NCI-H146 (cell line): Measurements from ENCODE around the gene ARID5A.
"Not testable (repeated sequence)": the region's sequence is repeated elsewhere in the genome, so short reads cannot be mapped to it uniquely, and the experiment has no call there.

Experiments
- DNase-seq: peaks from one replicate; lab custom pipeline; 2025; lab: John Stamatoyannopoulos, UW

Gene ARID5A

GRCh38 chr2:96540136-96540535, 3.6 kb downstream of the ARID5A start:
- DNase-seq, result no peak

- no peak for DNase-seq
Measured at GRCh38 chr2:96541398-96542152, 5.0 kb downstream of the ARID5A start.

GRCh38 chr2:96542357-96542977, 5.9 kb downstream of the ARID5A start:
- no peak for DNase-seq

- DNase-seq, result no peak
Measured at GRCh38 chr2:96546321-96546720, 9.8 kb downstream of the ARID5A start.

- DNase-seq, result no peak
Measured at GRCh38 chr2:96546797-96547196, 10.2 kb downstream of the ARID5A start.

- DNase-seq, result no peak
Measured at GRCh38 chr2:96547203-96547641, 10.7 kb downstream of the ARID5A start.

- DNase-seq, result no peak
Measured at GRCh38 chr2:96547731-96548171, 11.2 kb downstream of the ARID5A start.

- no peak for DNase-seq
Measured at GRCh38 chr2:96548558-96549465, 12.3 kb downstream of the ARID5A start.

GRCh38 chr2:96549466-96549785, 12.9 kb downstream of the ARID5A start:
- DNase-seq, result no peak

GRCh38 chr2:96549967-96550786, 13.6 kb downstream of the ARID5A start:
- DNase-seq, result no peak

GRCh38 chr2:96550787-96551604, 14.4 kb downstream of the ARID5A start:
- DNase-seq, result no peak

- DNase-seq, result no peak
Measured at GRCh38 chr2:96551605-96552314, 15.2 kb downstream of the ARID5A start.

GRCh38 chr2:96552315-96553175, 16.0 kb downstream of the ARID5A start:
- DNase-seq, result no peak

GRCh38 chr2:96553176-96553956, 16.8 kb downstream of the ARID5A start:
- DNase-seq, result no peak

- not testable (repeated sequence) for DNase-seq
Measured at GRCh38 chr2:96553957-96554292, 17.4 kb downstream of the ARID5A start.

- DNase-seq, result peak; percentile 45
Measured at GRCh38 chr2:96554293-96555145, 18.0 kb downstream of the ARID5A start.

GRCh38 chr2:96555146-96555610, 18.6 kb downstream of the ARID5A start:
- DNase-seq, result no peak
